Cortex of kidney (tissue), 1 donor: ENCODE data around the gene GSTA5.
"Not testable (repeated sequence)": the region's sequence is repeated elsewhere in the genome, so short reads cannot be mapped to it uniquely, and the experiment has no call there.

Experiments
- DNase-seq: peaks from one replicate; lab custom pipeline; 2025; lab: John Stamatoyannopoulos, UW

Gene GSTA5

DNA sequence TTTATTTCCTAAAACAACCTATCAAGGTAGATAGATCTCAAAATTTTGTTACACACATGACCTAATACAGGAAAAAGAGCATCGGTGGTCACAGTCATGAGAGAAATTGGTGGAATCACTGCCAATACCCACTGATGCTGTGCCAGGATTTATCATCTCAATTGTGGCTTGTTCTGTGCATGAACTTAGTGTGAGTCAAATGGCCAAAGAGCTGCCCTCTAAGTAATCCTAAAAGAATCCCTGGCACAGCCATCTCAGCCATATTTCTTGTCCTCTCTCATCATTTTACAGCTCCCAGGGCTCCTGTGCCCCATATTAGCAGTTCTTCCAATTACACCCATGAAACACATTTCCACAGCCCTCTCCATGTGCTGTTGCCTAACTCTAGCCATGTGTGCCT lies 6.1 kb downstream of the GSTA5 start:
- no peak for DNase-seq

DNA sequence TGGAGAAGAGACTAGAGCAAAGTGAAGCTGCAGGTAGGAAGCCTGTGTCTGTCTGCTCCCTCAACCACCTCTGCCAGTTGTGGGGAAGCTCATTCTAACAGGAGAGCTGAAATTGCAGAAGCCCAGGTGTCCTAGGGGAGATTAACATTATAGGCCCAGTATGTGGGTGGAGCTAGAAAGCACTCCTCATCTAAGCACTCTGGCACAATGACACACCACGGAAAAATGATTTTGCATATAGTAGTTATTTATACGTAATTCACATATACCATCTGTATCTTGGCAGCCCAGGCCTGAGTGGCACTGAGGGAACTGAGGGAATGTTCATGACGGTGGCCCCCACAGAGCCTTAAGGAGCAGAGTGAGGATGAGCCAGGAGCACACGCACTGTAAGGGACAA lies 9.7 kb downstream of the GSTA5 start:
- not testable (repeated sequence) for DNase-seq

DNA sequence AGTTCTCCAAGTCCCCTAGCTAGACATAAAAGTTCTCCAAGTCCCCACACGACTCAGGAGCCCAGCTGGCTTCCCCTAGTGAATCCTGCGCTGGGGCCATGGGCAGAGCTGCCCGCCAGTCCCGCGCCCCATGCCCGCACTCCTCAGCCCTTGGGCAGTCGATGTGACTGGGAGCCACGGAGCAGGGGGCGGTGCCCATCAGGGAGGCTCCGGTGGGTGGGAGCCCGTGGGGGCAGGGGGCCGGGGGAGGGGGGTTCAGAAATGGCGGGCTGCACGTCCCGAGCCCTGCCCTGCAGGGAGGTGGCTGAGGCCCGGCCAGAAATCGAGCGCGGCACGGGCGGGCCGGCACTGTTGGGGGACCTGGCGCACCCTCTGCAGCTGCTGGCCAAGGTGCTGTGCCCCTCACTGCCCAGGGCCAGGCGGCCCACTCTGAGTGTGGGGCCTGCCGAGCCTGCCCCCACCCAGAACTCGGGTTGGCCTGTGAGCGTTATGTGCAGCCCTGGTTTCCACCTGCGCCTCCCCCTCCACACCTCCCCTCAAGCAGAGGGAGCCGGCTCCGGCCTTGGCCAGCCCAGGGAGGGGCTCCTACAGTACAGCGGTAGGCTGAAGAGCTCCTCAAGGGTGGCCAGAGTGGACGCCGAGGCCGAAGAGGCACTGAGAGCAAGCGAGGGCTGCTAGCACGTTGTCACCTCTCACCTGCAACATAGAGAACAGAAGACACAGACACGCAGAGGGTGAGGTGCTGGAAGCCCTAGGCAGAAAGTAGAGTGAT lies 11.4 kb downstream of the GSTA5 start:
- no peak for DNase-seq

DNA sequence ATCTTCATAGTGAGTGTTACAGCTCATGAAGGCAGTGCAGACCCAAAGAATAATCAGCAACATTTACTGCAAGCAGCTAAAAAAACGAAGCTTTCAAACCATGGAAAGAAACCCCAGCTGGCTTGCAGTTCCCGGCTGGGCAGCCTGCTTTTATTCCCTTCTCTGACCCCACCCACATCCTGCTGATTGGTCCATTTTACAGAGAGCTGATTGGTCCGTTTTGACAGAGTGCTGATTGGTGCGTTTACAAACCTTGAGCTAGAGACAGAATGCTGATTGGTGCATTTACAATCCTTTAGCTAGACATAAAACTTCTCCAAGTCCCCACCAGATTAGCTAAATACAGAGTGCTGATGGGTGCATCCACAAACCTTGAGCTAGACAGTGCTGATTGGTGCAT lies 12.0 kb downstream of the GSTA5 start:
- not testable (repeated sequence) for DNase-seq

DNA sequence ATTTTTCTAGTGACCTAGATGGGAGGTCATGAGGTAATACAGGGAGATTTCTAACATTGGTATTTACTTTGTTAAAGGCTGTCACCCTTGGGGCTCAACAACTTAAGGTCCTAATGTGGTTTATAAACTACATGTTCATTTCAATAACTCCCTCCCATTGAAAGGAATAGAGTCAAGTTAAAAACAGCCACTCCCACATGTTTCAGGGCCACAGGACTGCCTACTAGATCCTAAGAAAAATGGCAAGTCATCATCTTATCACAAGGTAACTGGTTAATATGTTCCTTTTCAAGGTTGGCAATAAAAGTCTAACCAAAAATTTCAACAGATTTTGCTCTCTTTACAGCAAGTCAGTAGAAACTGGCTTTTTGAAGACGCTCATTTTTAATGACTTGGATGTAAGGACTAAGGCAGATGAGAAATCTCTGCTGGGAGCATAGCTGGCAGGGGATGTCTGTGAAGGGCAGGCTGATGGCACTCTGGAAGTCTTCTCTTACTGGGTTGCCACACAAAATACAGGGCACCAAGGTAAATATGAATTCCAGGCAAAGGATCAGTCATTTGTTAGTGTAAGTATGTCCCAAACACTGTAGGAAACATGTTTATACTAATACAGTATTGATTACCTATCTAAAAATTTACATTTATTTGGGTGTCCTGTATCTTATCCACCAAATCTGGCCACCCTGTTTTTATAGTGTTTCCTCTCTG lies 13.4 kb downstream of the GSTA5 start:
- not testable (repeated sequence) for DNase-seq

GRCh38 chr6:52826513-52826912 lies 14.1 kb downstream of the GSTA5 start:
- no peak for DNase-seq

- DNase-seq: not testable (repeated sequence)
Measured at GRCh38 chr6:52825900-52826459, 14.6 kb downstream of the GSTA5 start.

- not testable (repeated sequence) for DNase-seq
Measured at GRCh38 chr6:52825270-52825793, 15.3 kb downstream of the GSTA5 start.

- no peak for DNase-seq
Measured at GRCh38 chr6:52821842-52822241, 18.8 kb downstream of the GSTA5 start.

DNA sequence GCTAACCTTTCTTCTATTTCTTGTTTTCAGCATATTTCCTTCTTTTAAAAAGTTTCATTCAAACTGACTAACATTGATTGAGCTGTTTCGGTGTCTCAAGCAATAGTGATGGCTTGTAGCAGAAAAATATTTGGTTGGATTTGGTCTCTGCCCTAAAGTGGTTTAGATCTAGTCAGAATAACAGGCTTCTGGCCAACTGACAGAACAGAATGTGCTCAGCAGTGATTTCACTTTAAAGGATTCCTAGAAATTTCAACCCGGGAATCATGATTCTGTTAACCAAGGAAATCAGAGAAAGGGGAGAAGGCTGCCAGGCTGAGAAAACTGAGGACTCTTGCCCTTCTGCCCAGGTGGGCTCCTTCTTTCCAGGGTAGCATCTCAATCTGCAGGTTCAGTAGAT lies 20.4 kb downstream of the GSTA5 start:
- DNase-seq: no peak

DNA sequence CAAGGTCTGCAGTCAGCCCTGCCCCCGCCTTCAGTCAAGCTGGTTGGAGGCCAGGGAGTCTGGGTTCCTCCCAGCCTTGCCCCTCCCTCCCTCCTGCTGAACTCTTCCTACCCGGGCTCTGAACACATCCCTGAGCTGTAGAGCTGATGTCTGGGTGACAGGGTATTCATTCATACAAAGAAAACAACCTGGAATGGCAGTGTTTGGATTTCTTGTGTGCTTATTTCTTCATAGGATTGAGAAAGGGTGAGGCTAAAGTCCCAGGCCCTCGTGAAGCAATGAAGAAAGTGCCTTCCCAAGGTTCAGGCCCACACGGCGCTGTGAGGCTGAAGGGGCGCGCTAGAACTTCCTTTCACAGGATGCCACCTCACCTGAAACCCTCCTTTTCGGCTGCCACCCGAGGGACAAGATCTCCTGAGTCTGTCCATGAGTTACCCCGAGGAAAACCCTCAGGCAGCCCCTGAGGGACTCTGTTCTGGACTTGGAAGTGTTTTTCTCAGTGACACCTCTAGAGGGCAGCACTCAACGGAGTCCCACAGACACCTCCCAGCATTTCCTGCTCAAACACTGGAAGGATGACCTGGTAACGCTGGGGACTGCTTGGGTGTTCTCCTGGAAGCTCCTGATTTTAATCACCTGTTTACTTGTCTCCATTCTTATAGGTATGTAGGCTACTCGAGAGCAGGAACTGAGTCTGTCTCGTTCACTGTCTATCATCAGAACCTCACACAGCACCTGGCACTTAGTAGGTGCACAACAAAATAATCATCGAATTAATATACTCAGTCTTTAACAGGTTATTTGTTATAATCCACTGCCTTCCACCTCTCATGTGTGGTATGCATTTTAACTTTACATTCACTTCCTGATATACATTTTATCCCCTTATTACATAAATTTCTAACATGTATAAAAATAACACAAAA lies 25.2 kb downstream of the GSTA5 start:
- DNase-seq: no peak

DNA sequence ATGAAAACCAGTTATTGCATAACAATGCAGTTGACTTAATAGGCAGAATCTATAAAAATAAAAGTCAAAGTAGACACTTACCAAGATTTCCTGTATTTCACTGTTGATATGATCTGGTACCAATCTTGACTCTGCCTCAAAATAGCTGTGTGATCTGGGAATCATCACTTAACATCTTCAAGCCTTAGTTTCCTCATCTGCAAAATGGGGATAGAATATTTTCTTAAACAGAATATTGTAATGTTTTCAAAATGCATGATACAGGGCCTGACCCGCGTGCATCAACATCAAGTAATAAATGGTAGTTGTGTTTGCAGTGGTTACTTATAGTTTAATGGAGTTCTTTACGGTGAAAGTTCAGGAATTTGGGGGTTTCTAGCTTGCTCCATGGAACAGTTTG lies 26.1 kb downstream of the GSTA5 start:
- DNase-seq: not testable (repeated sequence)

- not testable (repeated sequence) for DNase-seq
Measured at GRCh38 chr6:52809777-52810176, 30.8 kb downstream of the GSTA5 start.

GRCh38 chr6:52808660-52809059 lies 32.0 kb downstream of the GSTA5 start:
- DNase-seq: no peak

- DNase-seq: not testable (repeated sequence)
Measured at GRCh38 chr6:52803668-52804255, 36.9 kb downstream of the GSTA5 start, which contains the start of gene GSTA1. Gene GSTA1 (minus strand): TSS chr6:52803816. CDS start chr6:52799267, 4,549 bp downstream.

GRCh38 chr6:52802806-52803205 lies 37.8 kb downstream of the GSTA5 start:
- DNase-seq: no peak

DNA sequence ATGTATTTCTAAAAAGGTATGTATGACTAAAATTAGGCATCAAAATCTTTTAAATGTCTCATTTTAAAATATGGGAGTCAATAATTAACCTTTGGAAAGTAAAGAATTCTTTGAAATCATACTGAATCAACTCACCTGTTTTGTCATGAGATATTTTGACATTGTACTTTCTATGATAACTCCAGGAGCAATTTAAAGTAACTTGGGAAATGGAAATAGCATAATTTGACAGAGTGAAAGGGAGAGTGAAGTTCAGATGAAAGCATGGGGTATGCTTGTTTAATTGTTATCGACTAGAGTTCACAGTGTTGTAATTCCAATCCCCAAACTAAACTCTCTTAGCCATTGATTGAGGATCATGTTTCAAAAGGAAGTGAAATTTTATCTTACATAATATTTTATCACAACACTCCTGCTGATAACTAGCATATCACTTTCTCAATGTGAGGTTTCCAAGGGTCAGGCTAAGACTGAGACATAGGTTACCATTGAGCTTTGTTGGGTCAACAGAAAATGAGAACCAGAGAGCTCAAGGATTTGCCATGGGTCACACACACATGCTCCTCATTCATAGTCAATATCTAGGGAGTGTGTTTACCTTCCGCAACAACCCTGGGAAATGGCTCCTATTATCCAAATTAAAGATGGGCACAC lies 39.3 kb downstream of the GSTA5 start:
- no peak for DNase-seq

- not testable (repeated sequence) for DNase-seq
Measured at GRCh38 chr6:52799272-52799671, 41.3 kb downstream of the GSTA5 start.

DNA sequence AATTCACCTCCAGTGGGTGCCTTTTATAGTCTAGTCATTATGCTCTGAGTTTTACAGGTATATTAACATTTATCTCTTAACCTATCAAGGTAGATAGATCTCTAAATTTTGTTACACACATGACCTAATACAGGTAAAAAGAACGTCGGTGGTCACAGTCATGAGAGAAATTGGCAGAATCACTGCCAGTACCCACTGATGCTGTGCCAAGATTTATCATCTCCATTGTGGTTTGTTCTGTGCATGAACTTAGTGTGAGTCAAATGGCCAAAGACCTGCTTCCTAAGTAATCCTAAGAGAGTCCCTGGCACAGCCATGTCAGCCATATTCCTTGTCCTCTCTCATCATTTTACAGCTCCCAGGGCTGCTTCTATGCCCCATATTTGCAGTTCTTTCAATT lies 46.2 kb downstream of the GSTA5 start:
- not testable (repeated sequence) for DNase-seq

DNA sequence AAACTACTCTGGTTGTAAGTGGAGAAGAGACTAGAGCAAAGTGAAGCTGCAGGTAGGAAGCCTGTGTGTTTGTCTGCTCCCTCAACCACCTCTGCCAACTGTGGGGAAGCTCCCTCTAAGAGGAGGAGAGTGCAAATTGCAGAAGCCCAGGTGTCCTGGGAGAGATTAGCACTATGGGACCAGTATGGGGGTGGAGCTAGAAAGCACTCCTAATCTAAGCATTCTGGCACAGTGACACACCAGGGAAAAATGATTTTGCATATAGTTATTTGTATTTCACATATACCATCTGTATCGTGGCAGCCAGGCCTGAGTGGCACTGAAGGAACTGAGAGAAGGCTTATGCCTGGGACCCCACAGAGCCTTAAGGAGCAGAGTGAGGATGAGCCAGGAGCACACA lies 49.8 kb downstream of the GSTA5 start:
- no peak for DNase-seq

DNA sequence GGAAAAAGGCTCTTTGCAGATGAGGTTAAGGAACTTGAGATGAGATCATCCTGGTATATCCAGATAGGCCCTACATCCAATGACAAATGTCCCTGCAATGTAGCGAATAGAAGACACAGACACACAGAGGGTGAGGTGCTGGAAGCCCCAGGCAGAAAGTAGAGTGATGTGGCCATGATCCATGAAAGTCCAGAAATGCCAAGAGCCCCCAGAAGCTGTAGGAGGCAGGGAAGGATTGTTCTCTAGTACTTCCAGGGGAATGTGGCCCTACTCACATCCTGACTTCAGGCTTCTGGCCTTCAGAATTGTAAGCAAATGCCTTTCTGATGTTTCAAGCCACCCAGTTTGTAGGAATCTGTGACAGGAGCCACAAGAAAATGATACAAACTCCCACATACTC lies 51.0 kb downstream of the GSTA5 start:
- not testable (repeated sequence) for DNase-seq
